NCI-H446 (cell line): ENCODE results near the gene SLC25A45.

Source experiments
- DNase-seq, 2 experiments: peaks; one replicate each; lab custom pipeline; 2025; lab: John Stamatoyannopoulos, UW

The SLC25A45 gene

DNA sequence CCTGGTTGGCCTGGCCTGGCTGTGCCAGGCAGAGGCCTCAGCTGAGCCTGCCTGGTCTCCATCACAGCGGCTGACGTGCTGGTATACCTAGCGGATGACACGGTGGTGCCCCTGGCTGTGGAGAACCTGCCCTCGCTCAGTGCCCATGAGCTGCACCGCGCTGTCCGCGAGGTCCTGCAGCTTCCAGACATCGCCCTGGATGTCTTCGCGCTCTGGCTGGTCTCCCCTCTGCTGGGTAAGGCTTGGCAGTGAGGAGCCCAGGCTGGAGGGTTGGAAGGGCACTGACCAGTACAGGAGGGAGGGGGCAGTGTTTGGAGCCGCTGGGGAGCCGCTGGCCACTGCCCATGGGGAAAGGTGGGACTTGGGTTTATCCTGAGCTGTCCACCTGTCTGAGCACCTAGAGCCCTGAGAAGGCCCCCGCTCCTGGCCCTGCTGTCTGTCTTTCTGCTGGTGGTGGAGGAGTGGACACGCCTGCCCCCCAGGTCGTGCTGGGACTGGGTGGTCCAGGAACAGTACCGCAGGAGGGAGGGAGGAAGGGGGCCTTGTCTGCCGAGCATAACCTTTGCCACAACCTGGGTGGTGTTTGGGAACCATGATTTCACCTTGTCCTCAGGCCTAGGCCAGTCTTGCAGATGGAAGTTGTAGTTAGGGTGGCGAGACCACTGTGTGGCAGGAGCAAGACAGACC lies 7.0 kb upstream of the SLC25A45 start:
- no peak for DNase-seq

GRCh38 chr11:65388731-65389130 lies 6.3 kb upstream of the SLC25A45 start:
- no peak for DNase-seq

- DNase-seq, result peak; percentile 49 to 85
These were observed 4.1 kb upstream of the SLC25A45 start, which contains the start of gene FRMD8 for GRCh38 chr11:65386307-65387140. Gene FRMD8, plus strand, starts transcription at chr11:65386637. Its CDS starts 400 bp downstream, at chr11:65387037.

- DNase-seq, result no peak
These were observed 1.9 kb upstream of the SLC25A45 start for GRCh38 chr11:65384301-65384889.

- no peak for DNase-seq
These were observed 1.3 kb upstream of the SLC25A45 start for GRCh38 chr11:65383778-65384177.

DNA sequence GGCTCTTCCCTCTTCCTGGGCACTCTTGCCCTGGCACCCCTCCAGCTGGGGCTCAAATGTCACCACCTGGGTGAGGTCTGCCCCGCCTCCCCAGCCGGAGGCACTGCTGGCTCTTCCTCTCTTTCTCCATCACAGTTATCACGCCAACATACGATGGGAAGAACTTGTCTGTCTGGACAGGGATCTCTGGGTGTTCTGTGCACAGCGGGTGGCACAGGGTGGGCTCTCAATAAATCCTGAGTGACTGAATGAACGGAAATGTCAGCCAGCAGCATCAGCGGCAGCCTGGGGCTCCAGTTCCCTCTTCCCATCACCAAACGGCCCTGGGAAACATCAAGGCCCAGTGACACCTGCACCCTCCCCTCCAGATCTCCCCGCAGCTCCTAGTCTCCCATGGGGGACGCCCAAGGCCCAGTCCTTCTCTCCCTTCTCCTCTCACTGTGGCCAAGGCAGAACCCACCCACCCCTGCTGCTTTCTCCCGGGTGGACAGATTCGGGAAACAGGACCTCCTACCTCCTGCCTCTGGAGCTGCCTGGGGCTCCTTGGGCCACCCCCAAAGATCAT lies 440 bp upstream of the SLC25A45 start:
- DNase-seq, result no peak

GRCh38 chr11:65381716-65382032 lies 772 bp downstream of the SLC25A45 start:
- peak in 1 of 2 experiments; percentile 60 for DNase-seq

DNA sequence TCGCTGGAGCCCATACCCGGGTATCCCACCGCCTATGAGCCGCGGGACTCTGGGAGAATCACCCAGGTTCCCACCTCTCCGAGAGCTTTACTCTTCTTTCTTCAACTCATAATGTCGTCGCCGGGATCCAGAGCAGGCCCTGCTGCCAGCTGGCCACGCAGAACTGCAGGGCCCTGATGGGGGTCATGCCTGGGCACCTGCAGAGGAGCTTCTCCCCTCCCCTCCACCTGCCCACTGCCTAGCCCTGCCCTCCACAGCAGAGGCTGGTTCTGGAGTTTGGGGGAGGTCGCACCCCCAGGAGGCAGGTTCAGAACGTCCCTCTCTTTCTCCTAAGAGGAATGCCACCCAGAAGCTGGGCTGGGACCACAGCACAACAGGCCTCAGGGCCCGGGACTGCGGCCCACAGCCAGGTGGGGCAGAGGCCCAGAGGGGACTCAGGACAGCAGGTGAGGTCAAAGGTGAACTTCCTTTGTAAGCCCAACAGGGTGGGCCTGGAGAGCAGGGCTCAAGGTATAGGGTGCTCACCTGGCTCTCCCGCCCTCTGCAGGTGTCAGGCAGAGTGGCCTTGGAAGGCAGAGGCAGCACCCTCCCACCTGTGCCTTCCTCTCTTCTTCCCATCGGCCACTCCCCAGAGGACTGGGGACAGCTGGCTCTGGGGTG lies 1.9 kb downstream of the SLC25A45 start:
- DNase-seq, result no peak

GRCh38 chr11:65379698-65380459 lies 2.6 kb downstream of the SLC25A45 start:
- DNase-seq, result no peak

GRCh38 chr11:65378928-65379638 lies 3.4 kb downstream of the SLC25A45 start:
- DNase-seq, result no peak

DNA sequence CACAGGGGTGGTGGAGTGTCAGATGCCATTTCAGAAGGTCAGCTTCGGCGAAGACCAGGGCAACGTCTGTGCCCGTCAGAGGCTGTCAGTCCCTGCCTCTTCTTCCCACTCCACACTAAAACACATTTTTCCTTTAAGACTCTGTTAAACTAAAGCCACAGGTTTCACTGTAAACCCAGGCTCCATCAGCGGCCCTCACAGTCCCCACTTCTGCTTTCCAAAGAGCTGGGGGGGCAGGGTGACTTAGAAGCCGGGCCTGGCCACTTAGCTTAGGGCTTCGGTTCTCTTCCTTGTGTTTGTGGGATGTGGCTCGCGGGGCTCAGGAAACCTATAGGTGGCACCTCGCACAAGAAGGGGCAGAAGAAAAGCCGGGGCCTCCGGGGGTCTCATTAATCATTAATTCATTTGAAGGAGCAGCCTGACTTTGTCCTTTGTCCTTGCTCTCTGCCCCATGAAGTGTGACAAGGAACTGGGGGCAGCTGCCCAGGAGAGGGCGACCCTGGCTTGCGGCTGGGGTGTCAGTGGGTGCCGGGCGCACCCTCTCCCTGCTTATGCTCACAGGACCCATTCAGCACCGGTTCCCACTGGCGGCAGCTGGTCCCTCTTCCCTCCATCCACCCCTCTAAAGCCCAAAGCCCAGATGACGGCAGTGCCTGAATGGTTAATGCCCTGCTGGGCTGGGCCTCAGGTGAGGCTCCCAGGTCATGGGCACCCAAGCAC lies 4.1 kb downstream of the SLC25A45 start:
- DNase-seq, result no peak

- DNase-seq, result no peak
These were observed 4.7 kb downstream of the SLC25A45 start for GRCh38 chr11:65377777-65378176.

DNA sequence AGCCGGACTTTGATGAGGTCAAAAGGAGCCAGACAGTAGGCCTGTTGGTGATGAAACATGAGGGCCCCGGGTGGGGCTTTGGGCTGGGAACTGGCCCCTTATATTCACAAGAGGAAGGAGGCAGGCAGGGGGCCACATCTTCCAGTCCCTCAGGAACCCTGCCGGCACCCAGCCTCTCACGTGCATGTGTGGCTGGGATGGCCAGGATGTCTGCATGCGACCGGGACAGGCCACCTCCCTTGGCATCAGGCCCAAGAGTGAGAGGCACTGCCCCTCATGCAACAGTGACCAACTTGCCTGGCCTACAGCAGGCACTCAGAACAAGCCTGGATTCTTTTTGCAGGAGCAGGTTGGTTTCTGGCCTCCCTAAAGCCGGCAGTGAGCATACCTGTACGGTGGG lies 5.4 kb downstream of the SLC25A45 start:
- DNase-seq, result no peak

GRCh38 chr11:65376138-65376713 lies 6.2 kb downstream of the SLC25A45 start:
- DNase-seq, result no peak

GRCh38 chr11:65375012-65375411 lies 7.4 kb downstream of the SLC25A45 start:
- no peak for DNase-seq

GRCh38 chr11:65373839-65374580 lies 8.4 kb downstream of the SLC25A45 start:
- no peak for DNase-seq

GRCh38 chr11:65370659-65371049 lies 11.8 kb downstream of the SLC25A45 start:
- no peak for DNase-seq

DNA sequence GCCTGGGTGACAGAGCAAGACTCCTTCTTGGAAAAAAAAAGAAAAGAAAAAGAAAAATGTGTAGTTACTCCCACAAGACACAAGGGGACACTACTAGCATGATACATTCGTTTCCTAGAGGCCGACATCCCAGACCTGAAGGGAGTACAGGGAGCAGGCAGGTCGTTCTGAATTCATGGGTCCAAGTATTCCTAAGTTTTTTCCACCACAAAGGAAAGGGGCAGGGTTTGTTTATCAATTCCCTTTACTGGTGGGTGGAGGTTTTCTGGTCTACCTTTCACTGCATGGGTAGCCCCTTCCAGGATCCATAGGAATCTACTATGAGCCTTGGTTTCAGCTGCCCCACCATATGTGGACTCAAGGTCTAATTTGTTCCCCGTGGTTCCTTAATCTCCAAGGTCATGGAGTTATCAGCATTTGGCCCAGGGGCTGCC lies 16.1 kb downstream of the SLC25A45 start:
- DNase-seq, result peak; percentile 44 to 84

- DNase-seq, result no peak
These were observed 18.7 kb downstream of the SLC25A45 start for GRCh38 chr11:65363770-65364169.
